GM19043 (cell line): ENCODE data around the gene TMSB15A.
"Not testable (repeated sequence)": the region's sequence is repeated elsewhere in the genome, so short reads cannot be mapped to it uniquely, and the experiment has no call there.

Experiments used
- ATAC-seq: cut with Tn5 transposase; IDR thresholded peaks from one replicate; pipeline ENCODE4 v1.9.1; 2021; ENCODE audit warnings: low read depth; ENCODE audit not compliant: unreplicated experiment

Gene TMSB15A

GRCh38 chrX:102515975-102516941 is at the start of gene TMSB15A:
Gene TMSB15A (minus strand): TSS chrX:102516739.
- no peak for ATAC-seq

- no peak for ATAC-seq
Measured at GRCh38 chrX:102560423-102561068, 44.0 kb upstream of the TMSB15A start.

GRCh38 chrX:102558607-102559006 is 42.1 kb upstream of the TMSB15A start:
- no peak for ATAC-seq

GRCh38 chrX:102548231-102548630 is 31.7 kb upstream of the TMSB15A start:
- no peak for ATAC-seq

GRCh38 chrX:102546828-102547493 is 30.4 kb upstream of the TMSB15A start:
- no peak for ATAC-seq

- not testable (repeated sequence) for ATAC-seq
Measured at GRCh38 chrX:102546175-102546574, 29.6 kb upstream of the TMSB15A start.

- ATAC-seq, result no peak
Measured at GRCh38 chrX:102535958-102536357, 19.4 kb upstream of the TMSB15A start.

- no peak for ATAC-seq
Measured at GRCh38 chrX:102517326-102517725, 787 bp upstream of the TMSB15A start.

GRCh38 chrX:102514536-102514935 is 2.0 kb downstream of the TMSB15A start:
- ATAC-seq, result no peak

- ATAC-seq, result no peak
Measured at GRCh38 chrX:102498732-102499131, 17.8 kb downstream of the TMSB15A start.

- no peak for ATAC-seq
Measured at GRCh38 chrX:102491766-102492165, 24.8 kb downstream of the TMSB15A start.

- not testable (repeated sequence) for ATAC-seq
Measured at GRCh38 chrX:102478765-102479164, 37.8 kb downstream of the TMSB15A start.

GRCh38 chrX:102471762-102472220 is 44.7 kb downstream of the TMSB15A start, which contains the start of gene TCP11X2:
Gene TCP11X2 (minus strand): TSS chrX:102471812.
- ATAC-seq, result not testable (repeated sequence)

GRCh38 chrX:102470215-102470614 is 46.3 kb downstream of the TMSB15A start:
- ATAC-seq, result not testable (repeated sequence)
